GM12801 (cell line): ENCODE measurements around the gene C6.

Source experiments
- TF ChIP-seq, protein P1 (sequence below): IDR thresholded peaks from one replicate; pipeline ENCODE4 v1.5.1; 2011; ENCODE audit warnings: control low read depth; ENCODE audit not compliant: insufficient read length; ENCODE audit errors: extremely low read depth

Gene C6

DNA sequence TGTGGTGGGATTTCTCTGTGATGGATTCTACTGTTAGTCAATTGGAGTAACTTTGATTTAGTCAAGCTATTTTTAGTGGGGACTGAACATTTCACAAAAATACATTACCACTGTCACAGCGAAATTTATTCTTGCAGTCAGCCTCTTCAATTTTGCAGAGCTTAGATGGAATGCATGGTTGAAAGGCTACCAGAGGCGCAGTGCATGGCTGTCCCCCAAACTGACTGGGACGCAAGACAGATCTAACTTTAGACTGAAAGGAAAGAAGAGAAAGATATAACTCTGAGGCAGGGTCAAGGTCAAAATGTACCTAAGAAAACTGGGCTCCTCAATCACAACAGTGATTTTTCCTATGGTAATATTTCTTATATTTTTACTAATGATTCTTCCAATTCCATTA, 13.7 kb downstream of the C6 start:
- TF ChIP-seq, protein P1, sequence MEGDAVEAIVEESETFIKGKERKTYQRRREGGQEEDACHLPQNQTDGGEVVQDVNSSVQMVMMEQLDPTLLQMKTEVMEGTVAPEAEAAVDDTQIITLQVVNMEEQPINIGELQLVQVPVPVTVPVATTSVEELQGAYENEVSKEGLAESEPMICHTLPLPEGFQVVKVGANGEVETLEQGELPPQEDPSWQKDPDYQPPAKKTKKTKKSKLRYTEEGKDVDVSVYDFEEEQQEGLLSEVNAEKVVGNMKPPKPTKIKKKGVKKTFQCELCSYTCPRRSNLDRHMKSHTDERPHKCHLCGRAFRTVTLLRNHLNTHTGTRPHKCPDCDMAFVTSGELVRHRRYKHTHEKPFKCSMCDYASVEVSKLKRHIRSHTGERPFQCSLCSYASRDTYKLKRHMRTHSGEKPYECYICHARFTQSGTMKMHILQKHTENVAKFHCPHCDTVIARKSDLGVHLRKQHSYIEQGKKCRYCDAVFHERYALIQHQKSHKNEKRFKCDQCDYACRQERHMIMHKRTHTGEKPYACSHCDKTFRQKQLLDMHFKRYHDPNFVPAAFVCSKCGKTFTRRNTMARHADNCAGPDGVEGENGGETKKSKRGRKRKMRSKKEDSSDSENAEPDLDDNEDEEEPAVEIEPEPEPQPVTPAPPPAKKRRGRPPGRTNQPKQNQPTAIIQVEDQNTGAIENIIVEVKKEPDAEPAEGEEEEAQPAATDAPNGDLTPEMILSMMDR = no peak

DNA sequence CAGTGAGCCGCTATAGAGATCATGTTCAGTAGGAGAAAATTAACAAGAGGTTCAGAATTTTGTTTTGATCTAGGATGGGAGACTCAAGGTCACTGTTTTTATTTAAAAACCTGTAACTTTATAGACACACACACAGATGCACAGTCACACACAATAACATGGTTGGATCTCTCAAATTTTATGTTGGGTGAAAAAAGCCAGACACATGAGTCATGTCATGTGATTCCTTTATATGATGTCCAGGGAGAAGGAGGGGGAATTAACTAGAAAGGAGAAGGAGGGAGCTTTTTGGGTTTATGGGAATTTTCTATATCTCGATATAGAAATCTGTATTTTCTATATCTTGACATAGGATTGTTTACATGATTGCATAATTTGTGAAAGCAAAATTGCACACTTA, 17.1 kb downstream of the C6 start:
- TF ChIP-seq, protein P1 = no peak

DNA sequence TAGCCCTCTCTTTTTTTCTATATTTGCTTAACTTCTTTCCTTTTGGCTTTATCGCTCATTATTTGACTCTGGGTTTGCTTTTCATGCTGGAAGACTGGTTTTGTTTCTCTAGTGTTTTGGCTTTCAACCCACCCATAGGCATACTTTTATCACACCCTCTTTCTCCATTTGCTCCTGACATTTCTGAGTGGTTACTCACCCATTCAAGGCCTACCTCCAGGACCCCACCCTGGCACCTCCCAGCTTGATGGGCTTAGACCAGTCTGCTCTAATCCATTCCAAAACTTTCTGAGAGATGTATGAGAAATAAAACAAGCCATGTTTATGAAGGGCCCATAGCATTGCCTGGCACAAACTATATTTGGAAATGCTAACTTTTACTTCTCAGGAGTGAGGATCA, 18.1 kb downstream of the C6 start:
- TF ChIP-seq, protein P1 = no peak

DNA sequence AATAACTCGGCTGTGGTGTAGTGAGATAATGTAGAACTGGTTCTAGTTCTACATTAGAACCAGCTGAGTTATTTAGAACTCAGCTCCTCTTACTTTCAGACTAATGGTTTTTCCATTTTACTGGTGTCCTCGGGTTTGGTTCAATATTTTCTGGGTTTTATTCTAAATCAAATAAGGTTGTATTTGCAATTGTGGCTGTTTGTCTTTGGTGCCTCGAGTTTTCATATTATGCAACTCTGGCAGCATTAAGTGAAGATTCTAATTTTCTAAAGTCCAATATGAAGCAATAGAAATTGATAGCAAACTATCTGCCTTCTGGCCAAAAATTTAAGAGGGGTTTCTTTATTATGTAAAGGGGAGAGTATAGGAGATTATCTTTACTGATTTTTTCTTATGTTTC, 19.0 kb downstream of the C6 start:
- TF ChIP-seq, protein P1 = no peak

DNA sequence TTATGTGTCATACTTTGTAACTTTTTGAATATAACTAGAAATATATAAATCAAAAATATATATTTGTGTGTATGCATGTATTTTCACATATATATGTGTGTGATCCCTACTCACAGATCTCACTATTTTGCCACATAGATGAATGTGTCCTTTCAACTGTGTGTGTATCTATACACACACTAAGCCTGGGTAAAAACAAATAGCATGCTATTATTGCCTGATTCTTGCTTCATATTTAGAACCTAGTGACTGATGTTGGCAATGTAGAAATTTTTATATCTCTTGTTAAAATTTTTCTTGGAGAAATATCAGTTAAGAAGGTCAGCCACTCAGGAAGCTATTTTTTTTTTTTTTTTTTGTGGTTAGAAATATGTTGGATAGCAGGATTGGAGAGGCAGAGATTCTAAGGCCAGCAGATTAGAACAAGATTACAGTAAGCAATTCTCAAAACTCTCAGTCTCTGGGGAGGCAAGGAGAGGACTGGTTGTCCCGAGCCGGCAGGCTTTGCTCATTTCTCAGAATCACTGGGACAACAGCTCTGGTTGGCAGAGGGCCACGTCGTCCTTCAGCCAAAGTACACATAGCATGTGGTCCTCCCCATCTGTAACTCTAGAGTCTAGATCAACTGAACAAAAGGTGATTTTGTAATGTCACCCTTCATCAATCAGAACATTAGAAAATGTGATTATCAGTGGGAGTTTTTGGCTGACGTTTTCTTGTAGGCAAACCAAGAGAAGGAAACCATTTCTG, 19.7 kb downstream of the C6 start:
- TF ChIP-seq, protein P1 = no peak

DNA sequence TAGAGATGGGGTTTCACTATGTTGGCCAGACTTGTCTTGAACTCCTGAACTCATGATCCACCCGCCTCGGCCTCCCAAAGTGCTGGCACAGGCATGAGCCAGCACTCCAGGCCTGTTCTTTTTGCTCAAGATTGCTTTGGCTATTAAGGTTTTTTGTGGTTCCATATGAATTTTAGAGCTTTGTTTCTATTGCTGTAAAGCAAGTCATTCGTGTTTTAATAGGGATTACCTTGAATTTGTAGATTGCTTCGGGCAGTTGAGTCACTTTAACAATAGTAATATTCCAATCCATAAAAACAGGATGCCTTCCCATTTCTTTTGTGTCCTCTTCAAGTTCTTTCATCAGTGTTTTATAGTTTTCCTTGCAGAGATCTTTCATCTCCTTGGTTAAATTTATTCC, 22.1 kb downstream of the C6 start:
- TF ChIP-seq, protein P1 = no peak

DNA sequence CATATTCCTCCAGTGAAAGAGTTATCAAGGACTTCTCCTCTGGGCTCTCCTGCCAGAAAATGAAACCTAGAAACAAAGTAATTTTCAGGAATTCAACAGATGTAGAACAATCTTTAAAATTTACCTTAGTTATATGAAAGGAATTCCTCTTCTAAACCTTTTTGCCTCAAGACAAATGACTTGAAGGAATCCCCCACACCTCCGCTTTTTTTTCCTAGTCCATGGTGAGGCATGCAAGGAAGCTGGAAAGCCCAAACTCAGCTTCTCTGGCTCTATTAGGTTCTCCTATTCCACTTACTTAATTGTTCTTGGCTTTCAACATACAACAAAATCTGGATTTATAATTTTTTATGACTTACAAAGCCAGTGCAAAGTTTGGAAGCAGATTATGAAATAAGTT, 27.2 kb downstream of the C6 start:
- TF ChIP-seq, protein P1 = no peak
